Liver (tissue), 9 donors: ENCODE measurements around the gene DTNB. TPM values are rescaled to one million over a fixed set of nuclear protein-coding genes. Genes with fewer than 3 reads are reported as not detected.

ENCODE experiments used
- DNase-seq: peaks from one replicate; pipeline ENCODE4 v3.0.0-alpha.2; 2017; ENCODE audit warnings: low spot score
- H3K27ac ChIP-seq, 2 donors: one replicate each; pipeline ENCODE4 v1.7.0; 2013; ENCODE audit warnings: inconsistent platforms in 2 of 2, low read length in 2 of 2, control low read depth in 1 of 2, low read depth in 1 of 2, mild to moderate bottlenecking in 1 of 2
- H3K27me3 ChIP-seq, 4 donors: one replicate each; pipeline versions ENCODE4 v1.6.1 to v1.7.0; 2013; ENCODE audit warnings: low read length in 3 of 4, inconsistent platforms in 1 of 4, mild to moderate bottlenecking in 1 of 4, moderate library complexity in 1 of 4; ENCODE audit not compliant: control insufficient read depth in 4 of 4, insufficient read depth in 4 of 4
- H3K36me3 ChIP-seq, 4 donors: one replicate each; pipeline versions ENCODE4 v1.6.1 to v1.7.0; 2013; ENCODE audit warnings: low read length in 3 of 4, mild to moderate bottlenecking in 3 of 4, low read depth in 1 of 4, moderate library complexity in 1 of 4; ENCODE audit not compliant: control insufficient read depth in 4 of 4, insufficient read depth in 3 of 4
- H3K4me1 ChIP-seq, 4 donors: one replicate each; pipeline versions ENCODE4 v1.6.1 to v1.7.0; 2013; ENCODE audit warnings: low read length in 3 of 4, mild to moderate bottlenecking in 3 of 4, moderate library complexity in 1 of 4; ENCODE audit not compliant: control insufficient read depth in 4 of 4, insufficient read depth in 4 of 4
- H3K4me3 ChIP-seq, 3 donors: one replicate each; pipeline versions ENCODE4 v1.6.1 to v1.7.0; 2013; ENCODE audit warnings: low read length in 3 of 3, control low read depth in 1 of 3, low read depth in 1 of 3, mild to moderate bottlenecking in 1 of 3
- H3K9ac ChIP-seq, 2 donors: one replicate each; pipeline ENCODE4 v1.7.0; 2013; ENCODE audit warnings: low read length in 2 of 2, mild to moderate bottlenecking in 2 of 2, moderate library complexity in 2 of 2, control low read depth in 1 of 2, low read depth in 1 of 2
- H3K9me3 ChIP-seq, 4 donors: one replicate each; pipeline versions ENCODE4 v1.6.1 to v1.7.0; 2013; ENCODE audit warnings: low read length in 3 of 4; ENCODE audit not compliant: control insufficient read depth in 4 of 4
- EGR1 ChIP-seq, 2 donors: IDR thresholded peaks; 2 replicates each; pipeline ENCODE4 v1.6.1; 2016 to 2018; ENCODE audit warnings: antibody characterized with exemption in 2 of 2, low read depth in 2 of 2
- FOXA1 ChIP-seq: IDR thresholded peaks from 2 replicates; pipeline ENCODE4 v1.6.1; 2016; ENCODE audit warnings: antibody characterized with exemption
- FOXA2 ChIP-seq: IDR thresholded peaks from 2 replicates; pipeline ENCODE4 v1.6.1; 2016; ENCODE audit warnings: antibody characterized with exemption
- GABPA ChIP-seq, 2 donors: IDR thresholded peaks in 1 of 2; conservative IDR thresholded peaks in 1 of 2; 2 replicates each; pipeline ENCODE4 v1.6.1; 2016; ENCODE audit warnings: antibody characterized with exemption in 2 of 2, mild to moderate bottlenecking in 1 of 2, moderate library complexity in 1 of 2
- HNF4A ChIP-seq, 2 donors: conservative IDR thresholded peaks; 2 replicates each; pipeline ENCODE4 v1.6.1; 2016; ENCODE audit warnings: antibody characterized with exemption in 2 of 2, mild to moderate bottlenecking in 2 of 2
- HNF4G ChIP-seq: IDR thresholded peaks from 2 replicates; pipeline ENCODE4 v1.6.1; 2016; ENCODE audit warnings: antibody characterized with exemption
- JUND ChIP-seq, 2 donors: IDR thresholded peaks; 2 replicates each; pipeline ENCODE4 v1.6.1; 2016; ENCODE audit warnings: antibody characterized with exemption in 2 of 2
- NR2F2 ChIP-seq: IDR thresholded peaks from 2 replicates; pipeline ENCODE4 v1.6.1; 2016; ENCODE audit warnings: antibody characterized with exemption
- RAD21 ChIP-seq, 2 donors: IDR thresholded peaks; 2 replicates each; pipeline ENCODE4 v1.6.1; 2016; ENCODE audit warnings: antibody characterized with exemption in 2 of 2, mild to moderate bottlenecking in 2 of 2
- RXRA ChIP-seq, 2 donors: IDR thresholded peaks; 2 replicates each; pipeline ENCODE4 v1.6.1; 2017 to 2018; ENCODE audit warnings: antibody characterized with exemption in 2 of 2, mild to moderate bottlenecking in 1 of 2
- SP1 ChIP-seq: IDR thresholded peaks from 2 replicates; pipeline ENCODE4 v1.6.1; 2018; ENCODE audit warnings: antibody characterized with exemption, mild to moderate bottlenecking
- TAF1 ChIP-seq: conservative IDR thresholded peaks from 2 replicates; pipeline ENCODE4 v1.6.1; 2016; ENCODE audit warnings: antibody characterized with exemption, mild to moderate bottlenecking
- YY1 ChIP-seq: IDR thresholded peaks from 2 replicates; pipeline ENCODE4 v1.6.1; 2016; ENCODE audit warnings: antibody characterized with exemption, mild to moderate bottlenecking
- WGBS: extraction: QIAGEN DNeasy Blood & Tissue Kit; methylation state at CpG from one replicate; pipeline ENCODE4 v1.1.7; 2013; 5-methylcytosine and 5-hydroxymethylcytosine counted together
- polyA plus RNA-seq, 2 donors: library from polyadenylated mRNA; stranded (reverse) in 1 of 2; unstranded in 1 of 2; fragments of 200-250 nt in 1 of 2; fragments of >200 nt in 1 of 2; fragmentation: Nextera tagmentation in 1 of 2; extraction: Ambion mirVana in 1 of 2; gene quantifications; one replicate each; pipeline versions ENCODE4 v1.2.1 to v1.2.3, GENCODE V29; 2013 to 2015
- total RNA-seq, 2 donors: library from RNA; depleted of rRNA; stranded (reverse); fragments of >200 nt; gene quantifications; one replicate each; pipeline ENCODE4 v1.2.3, GENCODE V29; 2014
- TF ChIP-seq, protein P1 (sequence below): IDR thresholded peaks from 2 replicates; pipeline ENCODE4 v1.6.1; 2016; ENCODE audit warnings: antibody characterized with exemption, mild to moderate bottlenecking
- TF ChIP-seq, protein P2 (sequence below): IDR thresholded peaks from 2 replicates; pipeline ENCODE4 v1.6.1; 2016; ENCODE audit warnings: antibody characterized with exemption
- TF ChIP-seq, protein P3 (sequence below): IDR thresholded peaks from 2 replicates; pipeline ENCODE4 v1.6.1; 2016; ENCODE audit warnings: antibody characterized with exemption
- TF ChIP-seq, protein P4 (sequence below): fragments of 150-350 bp; IDR thresholded peaks from 2 replicates; pipeline ENCODE4 v1.5.1; 2017; ENCODE audit warnings: improper control_type of control experiment, low read depth, low read length; ENCODE audit not compliant: missing input control
- TF ChIP-seq, protein P5 (sequence below): IDR thresholded peaks from 2 replicates; pipeline ENCODE4 v1.6.1; 2016; ENCODE audit warnings: antibody characterized with exemption
- donor health status: healthy.
- donor health status: healthy.
- donor health status: healthy.
- donor health status: healthy.
- donor health status: healthy.

The DTNB gene
- total and polyA plus RNA-seq, 4 donors, result 3.3 to 10.5 (median 6.4) TPM

DNA sequence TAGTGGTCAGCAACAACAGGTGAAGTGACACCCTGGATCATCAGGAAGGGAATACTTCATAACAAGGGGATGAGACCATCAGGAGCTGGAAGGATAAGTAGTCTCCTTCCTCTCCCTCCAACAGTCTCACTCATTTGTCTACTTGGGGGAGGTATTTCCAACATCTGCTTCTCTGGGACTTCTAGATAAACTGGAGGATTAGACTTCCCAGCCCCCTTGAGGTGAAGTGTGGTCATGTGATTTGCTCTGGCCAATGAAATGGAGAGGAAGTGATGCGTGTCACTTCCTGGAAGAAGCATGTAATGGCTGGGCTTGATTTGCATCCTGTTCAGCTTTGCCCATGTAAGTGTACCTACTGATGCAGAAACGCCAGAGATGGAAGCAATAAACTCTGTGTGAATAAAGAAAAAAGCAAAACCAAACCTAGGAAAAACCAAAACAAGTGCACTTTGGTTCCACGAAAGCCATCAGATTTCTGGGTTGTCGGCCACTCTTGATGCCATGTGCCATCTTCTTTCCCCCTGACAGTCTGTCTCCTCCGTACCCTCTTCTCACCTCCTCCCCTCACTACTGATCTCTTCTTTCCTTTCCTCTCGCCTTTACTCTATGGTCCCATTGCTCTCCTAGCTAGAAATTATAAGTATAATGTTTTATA lies 255.5 kb downstream of the DTNB start (continued):
- TF ChIP-seq, protein P1, sequence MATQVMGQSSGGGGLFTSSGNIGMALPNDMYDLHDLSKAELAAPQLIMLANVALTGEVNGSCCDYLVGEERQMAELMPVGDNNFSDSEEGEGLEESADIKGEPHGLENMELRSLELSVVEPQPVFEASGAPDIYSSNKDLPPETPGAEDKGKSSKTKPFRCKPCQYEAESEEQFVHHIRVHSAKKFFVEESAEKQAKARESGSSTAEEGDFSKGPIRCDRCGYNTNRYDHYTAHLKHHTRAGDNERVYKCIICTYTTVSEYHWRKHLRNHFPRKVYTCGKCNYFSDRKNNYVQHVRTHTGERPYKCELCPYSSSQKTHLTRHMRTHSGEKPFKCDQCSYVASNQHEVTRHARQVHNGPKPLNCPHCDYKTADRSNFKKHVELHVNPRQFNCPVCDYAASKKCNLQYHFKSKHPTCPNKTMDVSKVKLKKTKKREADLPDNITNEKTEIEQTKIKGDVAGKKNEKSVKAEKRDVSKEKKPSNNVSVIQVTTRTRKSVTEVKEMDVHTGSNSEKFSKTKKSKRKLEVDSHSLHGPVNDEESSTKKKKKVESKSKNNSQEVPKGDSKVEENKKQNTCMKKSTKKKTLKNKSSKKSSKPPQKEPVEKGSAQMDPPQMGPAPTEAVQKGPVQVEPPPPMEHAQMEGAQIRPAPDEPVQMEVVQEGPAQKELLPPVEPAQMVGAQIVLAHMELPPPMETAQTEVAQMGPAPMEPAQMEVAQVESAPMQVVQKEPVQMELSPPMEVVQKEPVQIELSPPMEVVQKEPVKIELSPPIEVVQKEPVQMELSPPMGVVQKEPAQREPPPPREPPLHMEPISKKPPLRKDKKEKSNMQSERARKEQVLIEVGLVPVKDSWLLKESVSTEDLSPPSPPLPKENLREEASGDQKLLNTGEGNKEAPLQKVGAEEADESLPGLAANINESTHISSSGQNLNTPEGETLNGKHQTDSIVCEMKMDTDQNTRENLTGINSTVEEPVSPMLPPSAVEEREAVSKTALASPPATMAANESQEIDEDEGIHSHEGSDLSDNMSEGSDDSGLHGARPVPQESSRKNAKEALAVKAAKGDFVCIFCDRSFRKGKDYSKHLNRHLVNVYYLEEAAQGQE, result no peak
- no peak for TF ChIP-seq YY1
- TF ChIP-seq, protein P2, sequence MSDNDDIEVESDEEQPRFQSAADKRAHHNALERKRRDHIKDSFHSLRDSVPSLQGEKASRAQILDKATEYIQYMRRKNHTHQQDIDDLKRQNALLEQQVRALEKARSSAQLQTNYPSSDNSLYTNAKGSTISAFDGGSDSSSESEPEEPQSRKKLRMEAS, result no peak

DNA sequence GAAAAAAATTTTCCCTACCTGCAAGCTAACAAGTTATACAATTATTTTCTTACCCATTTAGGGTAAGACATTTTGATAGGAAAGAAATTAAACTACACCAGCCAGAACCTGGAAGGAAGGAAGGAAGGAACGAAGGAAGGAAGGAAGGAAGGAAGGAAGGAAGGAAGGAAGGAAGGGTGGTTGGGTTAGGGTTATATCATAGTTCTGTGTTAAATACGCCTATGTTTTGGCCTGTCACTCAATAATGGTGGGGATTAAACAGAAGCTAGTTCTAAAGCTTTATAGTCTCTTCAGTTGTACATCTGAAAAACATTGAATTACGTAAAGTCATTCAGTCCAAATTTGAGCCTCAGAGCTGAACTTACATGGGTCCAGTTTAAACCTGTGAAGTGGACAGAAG lies 256.7 kb downstream of the DTNB start:
- 85% methylated on average over 3 of the region's 3 CpGs for WGBS
- H3K27me3 ChIP-seq, result no peaks in the 10 kb centered on the region

More for the DNA sequence above, 256.7 kb downstream of the DTNB start:
- H3K9me3 ChIP-seq, result no peaks in the 10 kb centered on the region
- peaks cover 0 to 8% (median 4%) of the 10 kb centered on the region in 4 donors for H3K4me1 ChIP-seq
- TF ChIP-seq NR2F2, result no peak
- TF ChIP-seq YY1, result no peak
- TF ChIP-seq FOXA1, result no peak
- TF ChIP-seq, protein P3, sequence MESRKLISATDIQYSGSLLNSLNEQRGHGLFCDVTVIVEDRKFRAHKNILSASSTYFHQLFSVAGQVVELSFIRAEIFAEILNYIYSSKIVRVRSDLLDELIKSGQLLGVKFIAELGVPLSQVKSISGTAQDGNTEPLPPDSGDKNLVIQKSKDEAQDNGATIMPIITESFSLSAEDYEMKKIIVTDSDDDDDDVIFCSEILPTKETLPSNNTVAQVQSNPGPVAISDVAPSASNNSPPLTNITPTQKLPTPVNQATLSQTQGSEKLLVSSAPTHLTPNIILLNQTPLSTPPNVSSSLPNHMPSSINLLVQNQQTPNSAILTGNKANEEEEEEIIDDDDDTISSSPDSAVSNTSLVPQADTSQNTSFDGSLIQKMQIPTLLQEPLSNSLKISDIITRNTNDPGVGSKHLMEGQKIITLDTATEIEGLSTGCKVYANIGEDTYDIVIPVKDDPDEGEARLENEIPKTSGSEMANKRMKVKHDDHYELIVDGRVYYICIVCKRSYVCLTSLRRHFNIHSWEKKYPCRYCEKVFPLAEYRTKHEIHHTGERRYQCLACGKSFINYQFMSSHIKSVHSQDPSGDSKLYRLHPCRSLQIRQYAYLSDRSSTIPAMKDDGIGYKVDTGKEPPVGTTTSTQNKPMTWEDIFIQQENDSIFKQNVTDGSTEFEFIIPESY, result no peak
- TF ChIP-seq, protein P1, result no peak
- no peak for TF ChIP-seq EGR1 (IDR thresholded peaks at IDR 0.05; ENCODE audit: low read depth in 2 of 2)
- TF ChIP-seq, protein P2, result no peak
- no peak for TF ChIP-seq FOXA2
- TF ChIP-seq, protein P4, sequence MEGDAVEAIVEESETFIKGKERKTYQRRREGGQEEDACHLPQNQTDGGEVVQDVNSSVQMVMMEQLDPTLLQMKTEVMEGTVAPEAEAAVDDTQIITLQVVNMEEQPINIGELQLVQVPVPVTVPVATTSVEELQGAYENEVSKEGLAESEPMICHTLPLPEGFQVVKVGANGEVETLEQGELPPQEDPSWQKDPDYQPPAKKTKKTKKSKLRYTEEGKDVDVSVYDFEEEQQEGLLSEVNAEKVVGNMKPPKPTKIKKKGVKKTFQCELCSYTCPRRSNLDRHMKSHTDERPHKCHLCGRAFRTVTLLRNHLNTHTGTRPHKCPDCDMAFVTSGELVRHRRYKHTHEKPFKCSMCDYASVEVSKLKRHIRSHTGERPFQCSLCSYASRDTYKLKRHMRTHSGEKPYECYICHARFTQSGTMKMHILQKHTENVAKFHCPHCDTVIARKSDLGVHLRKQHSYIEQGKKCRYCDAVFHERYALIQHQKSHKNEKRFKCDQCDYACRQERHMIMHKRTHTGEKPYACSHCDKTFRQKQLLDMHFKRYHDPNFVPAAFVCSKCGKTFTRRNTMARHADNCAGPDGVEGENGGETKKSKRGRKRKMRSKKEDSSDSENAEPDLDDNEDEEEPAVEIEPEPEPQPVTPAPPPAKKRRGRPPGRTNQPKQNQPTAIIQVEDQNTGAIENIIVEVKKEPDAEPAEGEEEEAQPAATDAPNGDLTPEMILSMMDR, result no peak
- TF ChIP-seq TAF1, result no peak
- no peak for TF ChIP-seq GABPA (IDR thresholded peaks at IDR 0.05 in 1 of 2, conservative IDR thresholded peaks at IDR 0.05 in 1 of 2)
- no peak for TF ChIP-seq HNF4A (conservative IDR thresholded peaks at IDR 0.05)
- TF ChIP-seq RAD21 (IDR thresholded peaks at IDR 0.05), result no peak
- TF ChIP-seq JUND (IDR thresholded peaks at IDR 0.05), result no peak
- no peak for TF ChIP-seq RXRA (IDR thresholded peaks at IDR 0.05)
- TF ChIP-seq, protein P5, sequence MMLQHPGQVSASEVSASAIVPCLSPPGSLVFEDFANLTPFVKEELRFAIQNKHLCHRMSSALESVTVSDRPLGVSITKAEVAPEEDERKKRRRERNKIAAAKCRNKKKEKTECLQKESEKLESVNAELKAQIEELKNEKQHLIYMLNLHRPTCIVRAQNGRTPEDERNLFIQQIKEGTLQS, result no peak
- no peak for TF ChIP-seq SP1
- no peak for TF ChIP-seq HNF4G
- H3K27ac ChIP-seq, result no peak overlapping the region
- no peak for DNase-seq
- peaks cover 0 to 2% (median under 1%) of the 10 kb centered on the region in 4 donors for H3K36me3 ChIP-seq
- H3K4me3 ChIP-seq, result no peak overlapping the region
- H3K9ac ChIP-seq, result no peak overlapping the region
